Stimulated activated CD4-positive, alpha-beta T cell treated with anti-CD3 and anti-CD28 coated beads, Interleukin-15, amount 100 ng/mL, for 1 hour (primary cell): ENCODE data around the gene SLC16A1.
"Not testable (repeated sequence)": the region's sequence is repeated elsewhere in the genome, so short reads cannot be mapped to it uniquely, and the experiment has no call there.

Source experiments
- DNase-seq, 2 donors: peaks; one replicate each; pipeline ENCODE4 v3.0.0-alpha.2; 2020; ENCODE audit warnings: low read depth in 1 of 2, low spot score in 1 of 2

The SLC16A1 gene

DNA sequence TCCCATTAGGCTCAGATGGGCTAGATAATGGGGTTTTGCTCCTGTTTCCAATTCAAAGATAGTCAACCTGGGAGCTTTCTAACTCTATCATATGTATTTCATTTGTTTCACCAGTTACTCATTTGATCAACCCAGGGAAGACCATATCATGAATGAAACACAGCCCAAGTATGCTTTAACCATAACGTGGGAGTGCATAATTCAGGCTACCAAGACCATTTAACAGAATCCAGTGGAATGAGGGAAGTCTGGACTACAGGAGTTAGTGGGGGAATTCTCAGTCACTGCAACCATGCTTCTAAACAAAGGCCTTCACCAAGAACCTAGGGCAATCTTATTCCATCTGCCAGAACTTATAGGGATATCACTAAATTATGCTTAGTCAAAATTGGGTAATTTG, 15.0 kb upstream of the SLC16A1 start:
- no peak for DNase-seq

DNA sequence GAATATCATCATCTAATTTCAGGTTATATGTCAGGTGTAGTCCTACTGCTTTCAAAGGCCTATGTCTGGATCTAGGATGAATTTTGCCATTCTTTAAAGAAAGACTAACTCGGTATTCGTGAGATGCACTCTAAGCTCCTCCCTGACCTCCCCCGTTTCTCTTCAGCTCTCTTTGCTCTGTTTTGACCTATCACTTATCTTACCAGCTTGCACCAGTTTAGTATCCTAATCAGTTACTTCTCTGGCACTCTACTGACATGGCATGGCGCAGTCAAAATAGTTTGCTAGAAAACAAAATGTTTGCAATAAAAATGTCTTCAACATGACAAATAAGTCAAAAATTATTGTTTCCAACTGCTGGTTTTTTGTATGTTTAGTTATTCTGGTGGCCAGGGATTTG, 8.4 kb upstream of the SLC16A1 start:
- DNase-seq = no peak

DNA sequence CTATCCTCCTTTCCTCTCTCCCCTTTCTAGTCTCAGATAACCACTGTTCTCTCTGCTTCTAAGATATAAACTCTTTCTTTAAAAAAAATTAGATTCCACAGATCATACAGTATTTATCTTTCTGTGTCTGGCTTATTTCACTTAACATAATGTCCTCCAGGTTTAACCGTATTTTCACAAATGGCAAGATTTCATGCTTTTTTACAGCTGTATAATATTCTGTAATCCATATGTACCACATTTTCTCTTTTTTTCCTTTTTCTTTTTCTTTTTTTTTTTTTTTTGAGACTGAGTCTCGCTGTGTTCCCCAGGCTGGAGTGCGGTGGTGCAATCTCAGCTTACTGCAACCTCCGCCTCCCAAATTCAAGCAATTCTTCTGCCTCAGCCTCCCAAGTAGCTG, 5.1 kb upstream of the SLC16A1 start:
- DNase-seq = no peak

DNA sequence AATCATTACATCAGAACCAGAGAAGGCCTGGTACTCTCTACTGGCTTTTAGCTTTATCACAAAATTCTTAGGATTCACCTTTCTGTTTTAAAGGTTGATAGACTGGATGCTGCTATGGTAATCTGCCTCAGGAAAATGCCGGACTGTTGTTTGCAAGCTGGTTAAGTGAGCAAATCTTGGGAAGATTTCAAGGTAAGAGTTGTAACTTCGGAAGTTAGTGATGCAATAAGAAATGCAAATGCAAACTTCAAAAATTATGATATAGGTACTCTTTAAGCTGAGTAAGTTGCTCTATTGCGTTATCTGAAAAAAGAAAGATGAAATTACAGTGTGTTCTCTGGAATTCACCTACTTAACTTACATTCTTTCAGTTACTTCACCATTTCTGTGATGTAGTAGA, 4.4 kb upstream of the SLC16A1 start:
- no peak for DNase-seq

DNA sequence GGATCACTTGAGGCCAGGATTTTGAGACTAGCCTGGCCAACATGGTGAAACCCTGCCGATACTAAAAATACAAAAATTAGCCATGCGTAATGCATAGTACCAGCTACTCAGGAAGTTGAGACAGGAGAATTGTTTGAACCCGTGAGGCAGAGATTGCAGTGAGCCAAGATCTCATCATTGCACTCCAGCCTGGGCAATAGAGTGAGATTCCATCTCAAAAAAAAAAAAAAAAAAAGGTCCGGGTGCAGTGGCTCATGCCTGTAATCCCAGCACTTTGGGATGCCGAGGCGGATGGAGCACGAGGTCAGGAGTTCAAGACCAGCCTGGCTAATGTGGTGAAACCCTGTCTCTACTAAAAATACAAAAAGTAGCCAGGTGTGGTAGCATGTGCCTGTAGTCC, 2.2 kb upstream of the SLC16A1 start:
- not testable (repeated sequence) for DNase-seq

DNA sequence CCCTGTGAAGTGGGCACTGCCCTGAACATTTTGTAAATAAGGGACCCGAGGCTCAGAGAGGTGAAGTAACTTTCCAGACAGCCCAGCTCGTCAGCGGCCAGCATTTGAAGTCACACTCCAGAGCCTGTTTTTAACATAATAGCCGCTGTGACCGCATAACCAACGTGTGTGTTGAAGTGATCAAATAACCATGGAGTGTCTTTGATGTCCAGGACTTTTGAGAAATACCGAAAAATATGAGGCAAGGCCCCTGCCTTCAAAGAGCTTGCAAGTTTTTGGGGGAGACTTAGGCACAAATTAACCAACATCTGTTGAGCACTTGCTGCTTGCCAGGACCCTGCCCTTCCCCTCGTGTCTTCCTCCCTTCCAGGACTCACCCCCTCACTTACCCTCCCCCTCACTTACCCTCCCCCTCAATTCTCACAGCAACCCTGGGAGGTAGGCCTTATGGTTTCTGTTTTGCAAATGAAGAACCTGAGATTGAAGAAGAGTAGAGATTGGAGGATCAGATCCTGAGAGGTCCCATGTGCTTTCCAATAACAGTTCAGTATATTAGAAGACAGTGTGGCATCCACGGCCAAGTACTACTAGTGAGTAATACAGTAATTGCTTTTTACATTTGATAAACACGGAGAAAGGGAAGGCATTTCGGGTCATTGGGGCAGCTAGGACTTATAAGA, 1.3 kb upstream of the SLC16A1 start:
- DNase-seq = peak; percentile 1 to 14

DNA sequence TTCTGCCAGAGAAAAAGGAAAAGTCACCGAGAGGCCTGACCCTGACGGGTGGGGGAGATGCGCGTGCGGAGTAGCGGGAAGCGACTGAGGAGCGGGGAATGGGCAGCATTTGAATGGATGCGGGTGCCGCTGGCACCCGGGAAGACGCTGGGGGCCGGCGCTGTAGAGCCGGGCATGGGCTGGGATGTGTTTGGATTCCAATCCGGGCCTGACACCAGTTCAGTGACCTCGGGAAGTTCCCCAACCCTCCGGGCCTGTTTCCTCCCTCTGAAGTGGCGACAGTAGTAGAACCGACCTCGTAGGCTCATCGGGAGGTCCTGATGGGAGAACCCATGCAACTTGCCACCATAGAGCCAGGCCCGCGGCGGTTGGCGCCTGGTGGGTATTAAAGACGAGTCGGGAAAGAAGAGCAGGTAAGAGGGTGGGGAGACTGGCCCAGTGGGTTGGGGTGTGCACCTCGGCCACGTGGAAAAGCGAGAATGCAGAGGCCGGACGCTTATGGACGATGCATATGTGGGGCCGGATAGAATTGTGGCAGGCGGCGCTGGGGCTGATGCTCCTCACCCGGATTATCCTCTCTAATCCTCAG, 642 bp upstream of the SLC16A1 start:
- peak; percentile 2 to 28 for DNase-seq

DNA sequence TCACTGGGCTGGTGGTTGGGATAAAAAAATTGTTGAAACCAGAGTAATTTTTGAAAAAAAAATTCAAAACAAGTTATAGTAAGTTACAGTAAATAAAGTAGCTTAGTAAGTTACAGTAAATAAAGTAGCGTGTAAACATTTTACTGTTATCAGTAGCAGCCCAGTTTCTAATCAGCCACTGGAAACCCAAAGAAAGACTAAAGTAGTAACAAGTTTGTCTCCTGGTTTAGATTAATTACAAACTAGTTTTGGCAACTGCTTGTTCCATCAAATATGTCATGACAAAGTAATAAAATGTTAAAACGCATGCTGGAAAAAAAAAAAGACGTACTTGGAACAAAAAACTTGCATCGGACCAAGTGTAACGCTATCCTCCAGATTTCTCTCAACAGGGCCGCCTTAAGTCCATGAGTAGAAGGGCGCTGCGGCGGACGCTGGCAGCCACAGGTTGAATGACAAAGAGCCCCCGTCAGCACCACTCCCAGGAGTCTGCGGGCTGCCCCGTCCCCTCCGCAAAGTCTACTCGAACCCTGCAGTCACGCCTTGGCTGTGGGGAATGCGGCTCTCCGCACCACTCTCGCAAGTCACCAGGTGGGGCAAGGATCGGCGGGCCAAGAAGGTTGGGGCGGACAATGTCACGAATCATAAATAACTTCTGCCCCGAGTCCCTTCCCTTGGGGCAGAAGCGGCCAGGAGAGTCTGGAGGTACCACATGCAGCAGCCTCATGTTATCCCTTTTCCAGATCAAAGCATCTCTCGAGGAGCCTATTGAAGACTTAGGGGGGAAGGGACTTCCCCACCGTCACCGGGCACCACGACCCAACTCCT, 837 bp downstream of the SLC16A1 start:
- DNase-seq = peak; percentile 14 to 37

DNA sequence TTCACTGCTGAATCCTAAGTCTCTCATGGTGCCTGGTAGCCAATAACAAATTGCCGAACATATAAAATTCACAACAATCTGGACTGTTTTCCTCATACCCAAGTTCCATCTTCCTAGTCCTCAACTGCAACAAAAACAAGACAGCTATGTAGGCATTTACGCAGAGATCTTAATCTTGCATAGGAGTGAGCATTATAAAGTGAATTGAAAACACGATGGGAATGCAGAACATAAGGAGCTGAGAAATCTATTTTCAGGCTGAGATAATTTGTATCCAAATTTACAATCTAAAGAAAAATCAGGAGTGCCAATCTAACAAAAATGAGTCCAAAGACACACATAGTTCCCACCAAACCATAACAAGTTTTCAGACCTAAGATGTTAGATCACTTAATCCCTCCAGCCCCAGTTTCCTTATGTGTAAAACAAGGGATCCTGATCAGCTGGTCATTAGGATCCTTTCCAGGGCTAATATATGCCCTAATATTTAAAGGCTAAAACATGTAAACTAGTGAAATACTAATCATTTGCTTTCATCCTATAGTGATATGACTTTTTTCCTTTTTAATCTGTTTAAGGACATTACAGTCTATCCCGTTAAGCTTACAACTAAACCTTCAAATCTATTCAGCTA, 1.9 kb downstream of the SLC16A1 start:
- no peak for DNase-seq

DNA sequence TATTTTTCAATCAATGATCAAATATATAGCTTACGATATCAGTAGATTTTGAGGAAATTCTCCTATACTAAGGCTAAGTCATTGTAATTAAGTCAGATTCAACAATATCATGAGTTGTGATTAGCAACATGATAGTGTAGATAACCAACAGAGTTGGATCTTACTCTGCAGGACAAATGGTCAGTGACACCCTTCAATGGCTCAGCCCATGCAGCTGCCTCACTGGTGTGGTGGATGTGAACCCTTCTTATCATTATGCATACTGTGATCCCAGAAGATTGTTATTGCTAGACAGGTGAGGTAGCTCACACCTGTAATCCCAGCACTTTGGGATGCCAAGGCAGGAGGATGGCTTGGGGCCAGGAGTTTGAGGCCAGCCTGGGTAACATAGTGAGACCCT, 5.6 kb downstream of the SLC16A1 start:
- DNase-seq = no peak

DNA sequence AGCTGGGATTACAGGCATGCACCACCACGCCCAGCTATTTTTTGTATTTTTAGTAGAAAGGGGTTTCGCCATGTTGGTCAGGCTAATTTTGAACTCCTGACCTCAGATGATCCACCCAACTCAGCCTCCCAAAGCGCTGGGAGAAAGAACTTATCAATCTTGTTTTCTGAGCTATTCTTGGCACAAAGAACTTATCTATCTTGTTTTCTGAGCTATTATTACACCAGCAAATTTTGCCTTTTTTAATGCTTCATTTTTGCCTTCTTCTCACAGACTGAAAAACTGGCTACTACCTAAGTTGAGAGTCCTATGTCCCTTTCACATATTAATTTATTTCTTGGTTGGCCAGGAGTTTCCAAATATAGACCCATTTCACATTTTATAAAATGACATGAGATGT, 9.3 kb downstream of the SLC16A1 start:
- DNase-seq = no peak

DNA sequence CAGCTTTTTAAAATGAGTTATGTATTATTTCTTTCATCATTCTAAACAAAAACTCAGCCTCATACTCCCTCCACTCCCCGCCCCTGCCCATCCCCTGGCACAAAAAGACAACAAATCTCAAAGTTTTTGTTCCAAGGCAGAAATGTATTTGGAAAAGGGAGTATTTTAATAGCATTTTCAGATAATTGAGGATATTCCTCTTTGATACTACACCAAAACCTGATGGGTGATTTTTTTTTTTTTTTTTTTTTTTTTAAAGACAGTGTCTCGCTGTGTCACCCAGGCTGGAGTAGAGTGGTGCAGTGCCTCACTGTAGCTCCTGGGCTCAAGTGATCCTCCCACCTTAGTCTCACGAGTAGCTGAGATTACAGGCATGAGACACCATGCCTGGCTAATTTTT, 16.2 kb downstream of the SLC16A1 start:
- DNase-seq = no peak

DNA sequence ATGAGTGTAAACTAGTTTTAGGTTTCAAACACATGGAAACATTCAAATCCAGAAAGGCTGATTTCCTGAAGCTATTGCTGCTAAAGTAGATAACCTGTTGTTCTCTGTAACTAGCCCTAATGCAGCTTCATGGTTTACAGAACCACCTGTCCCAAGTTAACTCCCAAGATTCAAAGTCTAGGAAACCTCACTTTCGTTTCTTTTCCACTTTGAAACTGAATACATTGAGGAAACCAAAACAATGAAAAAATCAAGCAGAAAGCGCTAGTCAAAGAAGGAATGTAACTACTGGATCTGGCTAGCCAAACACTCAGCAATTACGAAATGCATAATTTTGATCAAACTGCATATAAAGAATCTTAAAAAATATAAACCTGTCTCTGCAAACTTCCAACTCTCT, 17.8 kb downstream of the SLC16A1 start:
- DNase-seq = no peak

DNA sequence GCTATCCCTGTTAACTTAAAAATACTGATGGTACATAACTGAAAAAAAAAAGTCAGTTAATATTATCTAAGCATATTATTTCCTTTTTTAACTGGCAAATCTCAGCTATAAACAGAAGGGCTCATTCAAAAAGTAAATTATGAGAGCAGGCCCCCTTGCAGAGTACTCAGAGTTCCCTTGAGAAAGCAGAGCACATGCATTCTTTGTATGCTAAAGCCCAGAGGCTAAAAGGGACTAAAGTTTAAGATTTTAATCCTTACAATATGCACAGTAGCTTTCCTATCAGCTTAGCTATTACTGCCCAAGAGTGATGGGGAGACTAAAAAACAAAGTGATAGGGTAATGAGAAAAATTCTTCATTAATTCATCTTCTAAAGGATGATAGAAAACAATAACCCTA, 18.5 kb downstream of the SLC16A1 start:
- no peak for DNase-seq

DNA sequence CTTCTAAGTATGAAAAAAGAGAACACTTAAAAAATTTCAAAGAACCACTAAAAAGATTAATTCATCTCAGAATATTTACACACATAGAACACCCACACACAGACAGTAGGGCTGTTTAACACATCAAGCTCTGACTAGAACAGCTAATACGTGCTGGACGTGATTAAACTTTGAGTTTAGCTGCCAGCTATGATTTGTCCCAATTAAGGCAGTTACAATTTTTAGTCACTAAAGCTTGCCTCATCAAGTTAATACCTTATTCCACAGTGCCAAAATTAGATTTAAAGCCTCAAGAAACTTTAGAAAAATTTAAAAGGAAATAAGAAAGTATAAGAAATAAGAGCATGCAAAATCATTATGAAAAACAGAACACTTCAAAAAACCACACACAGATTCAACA, 18.9 kb downstream of the SLC16A1 start:
- no peak for DNase-seq

DNA sequence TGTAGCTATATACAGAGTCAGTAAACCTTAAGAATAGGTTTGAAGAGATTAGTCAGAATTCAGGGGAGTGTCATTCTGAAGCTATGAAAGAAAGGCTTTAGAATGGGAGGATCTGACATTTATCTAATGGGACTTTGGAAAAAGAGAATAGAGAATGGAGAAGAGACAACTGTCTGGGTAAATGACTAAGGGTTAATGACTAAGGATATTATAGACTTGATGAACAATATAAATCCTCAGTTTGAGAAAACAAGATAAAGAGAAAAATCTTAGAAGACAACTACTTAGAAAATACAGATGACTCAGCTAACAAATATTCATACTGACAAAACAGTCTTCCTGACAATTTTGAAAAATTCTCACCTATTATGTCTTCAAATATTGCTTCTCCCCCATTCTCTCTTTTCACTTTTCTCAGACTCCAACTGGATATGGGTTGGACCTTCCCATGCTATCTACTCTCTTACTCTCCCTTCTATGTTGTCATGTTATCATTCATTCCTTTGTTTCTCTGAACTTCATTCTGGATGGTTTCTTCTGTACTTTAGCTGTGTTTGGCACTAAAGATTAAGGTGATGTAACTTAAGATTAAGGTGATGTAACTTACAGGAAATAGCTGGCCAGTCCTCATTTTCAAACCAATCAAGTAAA, 20.4 kb downstream of the SLC16A1 start:
- DNase-seq = no peak

DNA sequence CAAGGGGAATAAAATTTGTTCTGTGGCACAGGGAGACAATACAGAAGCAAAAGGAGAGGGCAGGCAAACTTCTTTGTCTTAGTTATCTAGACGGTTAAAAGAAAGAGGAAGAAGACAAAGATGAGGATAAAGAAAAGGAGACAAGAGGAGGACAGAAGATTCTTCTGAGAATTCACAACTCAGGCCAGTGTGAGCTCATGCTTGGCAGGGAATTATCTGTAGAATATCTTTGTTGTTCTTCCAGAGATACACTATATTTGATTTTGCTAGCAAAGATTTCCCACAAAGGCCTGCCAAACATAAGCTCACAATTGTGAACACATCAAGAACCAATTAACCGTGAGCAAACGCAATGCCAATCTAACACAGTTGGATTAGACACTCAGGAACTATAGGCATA, 21.4 kb downstream of the SLC16A1 start:
- no peak for DNase-seq

DNA sequence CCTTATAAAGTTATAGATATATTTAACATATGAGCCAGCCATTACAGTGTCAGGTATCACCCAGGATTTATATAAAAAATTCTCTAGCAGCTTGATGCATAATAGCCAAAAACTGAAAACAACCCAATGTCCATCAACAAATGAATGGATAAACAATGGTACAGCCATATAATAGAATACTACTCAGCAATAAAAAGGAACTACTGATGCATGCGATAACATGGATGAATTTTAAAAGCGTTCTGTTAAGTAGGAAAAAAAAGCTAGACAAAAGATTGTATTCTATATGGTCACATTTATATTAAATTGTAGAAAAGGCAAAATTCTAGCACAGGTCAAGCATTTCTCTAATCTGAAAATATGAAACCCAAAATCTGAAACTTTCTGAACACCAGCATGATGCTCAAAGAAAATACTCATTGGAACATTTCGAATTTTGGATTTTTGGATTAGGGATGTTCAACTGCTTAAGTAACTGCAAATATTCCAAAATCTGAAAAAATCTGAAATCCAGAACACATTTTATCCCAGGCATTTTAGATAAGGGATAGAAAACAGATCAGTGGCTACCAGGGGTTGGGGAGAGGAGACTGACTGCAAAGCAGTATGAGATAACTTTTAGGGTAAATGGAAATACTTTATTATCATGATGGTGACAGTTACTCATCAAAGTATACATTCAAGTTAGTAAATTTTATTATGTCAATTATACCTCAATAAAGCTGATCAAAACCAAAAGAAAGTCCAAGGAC, 22.0 kb downstream of the SLC16A1 start:
- no peak for DNase-seq

DNA sequence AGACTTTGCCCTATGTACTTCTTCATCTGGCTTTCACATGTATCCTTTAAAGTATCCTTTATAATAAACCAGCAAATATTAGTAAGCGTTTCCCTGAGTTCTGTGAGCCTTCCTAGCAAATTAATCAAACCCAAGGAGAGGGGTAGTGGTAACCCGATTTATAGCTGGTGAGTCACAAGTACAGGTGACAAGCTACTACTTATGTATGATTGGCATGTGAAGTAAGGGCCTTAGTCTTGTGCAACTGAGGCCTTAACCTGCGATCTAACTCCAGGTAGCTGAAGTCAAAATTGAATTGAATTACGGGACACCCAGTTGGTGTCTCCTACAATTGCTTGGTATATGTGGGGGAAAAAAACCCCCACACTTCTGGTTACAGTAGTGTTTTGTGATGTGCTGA, 26.0 kb downstream of the SLC16A1 start:
- no peak for DNase-seq

DNA sequence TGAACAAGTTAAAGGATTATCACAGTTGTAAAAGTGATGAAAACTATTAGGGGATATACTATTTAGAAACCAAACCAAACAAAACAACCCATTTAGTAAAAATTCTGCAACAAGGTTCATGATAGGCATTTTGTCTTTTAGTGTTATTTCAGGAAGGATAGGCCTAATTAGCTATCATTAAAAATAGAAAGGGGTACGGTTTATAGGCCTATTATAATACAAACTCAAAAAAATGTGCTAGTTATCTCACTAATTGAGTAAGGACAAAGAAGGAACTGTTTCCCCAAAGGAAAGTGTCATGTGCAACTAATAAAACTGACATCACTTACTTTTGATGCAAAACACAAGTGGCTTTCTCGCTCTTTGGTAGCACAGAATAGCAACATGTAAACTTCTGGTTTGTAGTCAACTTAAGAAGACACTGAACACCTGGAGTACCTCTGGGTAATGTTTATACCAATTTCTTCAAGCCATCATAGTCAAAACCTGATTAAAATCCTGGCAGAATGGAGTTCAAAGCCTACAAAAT, 28.5 kb downstream of the SLC16A1 start:
- DNase-seq = no peak
